Pulmonary artery endothelial cell (primary cell): Measurements from ENCODE around the gene PCP4. TPM values are rescaled to one million over a fixed set of nuclear protein-coding genes. Genes with fewer than 3 reads are reported as not detected.

Experiments used
- DNase-seq: peaks from one replicate; pipeline ENCODE4 v3.0.0-alpha.2; 2011; ENCODE audit warnings: low read depth, low spot score
- total RNA-seq: library from RNA; depleted of rRNA; stranded (reverse); fragments of >200 nt; gene quantifications from 2 replicates; pipeline ENCODE4 v1.2.3, GENCODE V29; 2014

The PCP4 gene
- not detected in 2 replicates for total RNA-seq

- DNase-seq, result no peak
Observed at GRCh38 chr21:39867198-39867650, at the start of gene PCP4. Gene PCP4 (plus strand): TSS chr21:39867438. CDS start chr21:39867502, 64 bp downstream.

- DNase-seq, result no peak
Observed at GRCh38 chr21:39818557-39818956, 48.7 kb upstream of the PCP4 start.

- DNase-seq, result no peak
Observed at GRCh38 chr21:39822042-39822441, 45.2 kb upstream of the PCP4 start.

DNA sequence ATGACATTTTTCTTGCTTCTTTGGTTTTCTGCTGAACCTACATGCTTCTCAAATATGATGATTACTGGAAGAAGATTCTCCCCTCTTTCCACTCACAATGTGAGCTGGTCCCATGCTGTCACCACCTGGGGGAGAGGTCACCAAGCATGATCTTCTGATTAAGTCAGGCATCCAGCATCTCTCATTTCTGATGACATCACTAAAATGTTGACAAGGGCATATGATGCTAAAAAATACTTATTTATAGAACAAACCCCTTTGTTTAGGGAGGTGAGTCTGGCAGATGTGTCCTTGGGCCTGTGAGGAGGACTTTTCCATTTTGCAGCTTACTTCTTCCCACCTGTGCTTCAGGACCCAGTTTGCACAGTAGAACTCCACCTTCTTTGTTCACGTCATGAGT is 42.0 kb upstream of the PCP4 start:
- no peak for DNase-seq

- DNase-seq, result no peak
Observed at GRCh38 chr21:39834543-39834942, 32.7 kb upstream of the PCP4 start.

DNA sequence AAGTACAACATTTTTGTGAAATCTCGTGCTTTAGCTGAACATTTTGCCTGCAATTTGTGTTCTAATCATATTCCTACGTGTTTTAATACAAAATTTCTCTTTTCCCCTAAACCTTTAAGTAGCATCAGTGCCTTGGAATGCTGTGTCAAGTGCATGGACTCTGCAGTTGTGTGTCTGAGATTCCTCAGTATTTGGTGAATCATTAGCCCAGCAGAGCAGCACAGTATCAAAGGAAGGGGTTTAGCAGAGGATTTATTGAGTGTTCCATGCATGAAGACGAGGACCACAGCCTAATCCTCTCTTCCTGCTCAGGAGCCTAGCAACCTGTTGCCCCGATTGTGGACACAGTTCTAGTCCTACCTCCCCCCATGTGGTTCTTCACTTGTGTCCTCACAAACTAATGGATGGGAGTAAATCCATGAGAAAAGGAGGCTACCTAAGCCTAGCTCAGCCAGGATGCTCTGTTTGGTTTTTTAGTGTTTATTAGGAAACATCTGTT is 29.3 kb upstream of the PCP4 start:
- DNase-seq, result no peak

GRCh38 chr21:39840373-39841097 is 26.7 kb upstream of the PCP4 start:
- no peak for DNase-seq

DNA sequence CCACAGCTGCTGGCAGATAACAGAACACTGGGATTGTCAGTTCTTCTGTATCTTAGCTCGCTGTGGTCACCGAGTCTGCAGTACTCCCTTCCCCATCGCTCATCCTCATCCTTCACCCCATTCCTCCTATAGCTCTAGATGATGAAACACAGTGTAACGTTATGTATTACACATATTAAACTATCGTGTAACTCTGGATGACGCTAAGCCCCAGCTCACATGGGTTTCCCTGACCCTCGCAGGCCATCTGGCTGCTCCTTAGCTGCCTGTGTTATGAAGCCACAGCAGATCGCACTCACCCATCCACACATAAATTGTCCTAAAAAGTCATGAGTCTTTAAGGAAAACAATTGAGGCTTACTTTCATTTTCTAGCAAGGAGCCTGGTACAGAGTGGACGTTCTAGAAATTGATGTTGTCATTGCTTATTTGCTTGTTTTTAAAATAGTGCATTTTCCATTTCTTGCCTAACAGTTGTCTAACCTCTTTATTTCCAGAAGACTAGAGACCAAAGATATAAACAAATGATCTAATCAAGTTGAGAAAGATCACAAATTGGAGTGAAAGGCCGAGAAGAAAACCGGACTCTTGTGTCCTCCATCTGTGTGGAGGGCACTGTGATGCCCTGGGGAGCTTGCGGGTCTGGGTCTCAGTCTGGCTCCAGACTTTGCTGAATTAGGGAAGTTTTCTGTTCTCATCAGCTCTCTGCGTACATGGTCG is 24.3 kb upstream of the PCP4 start:
- DNase-seq, result no peak

- no peak for DNase-seq
Observed at GRCh38 chr21:39843483-39843882, 23.8 kb upstream of the PCP4 start.

DNA sequence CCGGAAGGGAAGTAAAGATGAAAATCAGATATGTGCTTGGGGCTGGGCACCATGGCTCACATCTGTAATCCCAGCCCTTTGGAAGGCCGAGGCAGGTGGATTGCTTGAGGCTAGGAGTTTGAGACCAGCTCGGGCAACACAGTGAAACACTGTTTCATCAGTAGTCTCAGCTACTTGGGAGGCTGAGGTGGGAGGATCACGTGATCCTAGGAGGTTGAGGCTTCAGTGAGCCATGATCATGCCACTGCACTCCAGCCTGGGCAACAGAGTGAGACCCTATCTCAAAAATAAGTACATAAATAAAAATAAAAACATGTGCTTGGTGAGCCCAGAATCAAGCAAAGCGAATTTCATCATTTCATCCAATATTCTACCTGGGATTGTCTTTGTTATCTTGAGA is 23.3 kb upstream of the PCP4 start:
- no peak for DNase-seq

- DNase-seq, result no peak
Observed at GRCh38 chr21:39845571-39846130, 21.6 kb upstream of the PCP4 start.

- DNase-seq, result no peak
Observed at GRCh38 chr21:39847877-39848276, 19.4 kb upstream of the PCP4 start.

DNA sequence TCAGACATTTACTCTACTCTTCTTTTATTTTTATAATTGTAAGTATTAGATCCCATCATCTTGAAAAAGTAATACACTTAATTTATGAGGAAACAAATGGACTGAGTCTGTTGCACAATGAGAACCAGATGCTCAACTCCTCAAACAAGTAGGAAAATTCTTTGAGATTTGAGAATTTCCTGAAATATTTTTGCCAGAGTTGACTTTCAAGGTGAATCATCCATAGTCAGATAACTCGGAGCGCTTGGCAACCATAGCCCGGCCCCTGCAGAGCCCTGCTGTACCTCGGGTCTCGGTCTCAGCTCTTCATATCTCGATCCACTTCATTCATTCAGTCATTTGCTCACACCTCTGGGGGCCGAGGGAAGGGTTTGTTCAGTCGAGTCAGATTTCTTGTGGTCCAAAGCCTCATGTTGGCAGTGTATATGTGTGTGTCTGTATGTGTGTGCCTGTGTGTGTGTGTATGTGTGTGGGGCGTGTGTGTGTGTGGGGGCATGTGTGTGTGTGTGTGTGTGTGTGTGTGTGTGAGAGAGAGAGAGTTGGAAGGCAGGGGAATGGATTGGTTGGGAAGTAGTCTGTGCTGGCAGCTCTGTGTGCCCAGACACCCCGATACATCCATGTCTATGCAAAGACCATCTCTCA is 18.1 kb upstream of the PCP4 start:
- no peak for DNase-seq

DNA sequence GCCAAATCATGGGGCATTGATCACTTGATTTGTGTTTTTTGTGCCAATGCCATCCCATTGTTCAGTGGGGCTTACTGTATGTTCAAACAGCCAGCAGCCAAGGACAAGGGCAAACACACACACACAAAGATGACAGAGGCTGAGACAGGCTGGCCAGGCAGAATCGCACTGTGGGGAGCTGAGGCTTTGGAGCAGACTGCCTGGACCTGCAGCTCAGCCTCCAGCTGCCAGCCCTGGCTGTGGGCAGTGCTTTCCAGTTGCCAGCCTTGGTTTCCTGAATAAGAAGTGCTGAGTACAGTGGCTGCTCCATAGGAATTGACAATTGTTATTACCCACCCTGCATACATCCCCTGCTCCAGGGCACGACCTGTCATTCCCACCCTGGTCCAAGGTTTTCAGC is 16.9 kb upstream of the PCP4 start:
- DNase-seq, result no peak

DNA sequence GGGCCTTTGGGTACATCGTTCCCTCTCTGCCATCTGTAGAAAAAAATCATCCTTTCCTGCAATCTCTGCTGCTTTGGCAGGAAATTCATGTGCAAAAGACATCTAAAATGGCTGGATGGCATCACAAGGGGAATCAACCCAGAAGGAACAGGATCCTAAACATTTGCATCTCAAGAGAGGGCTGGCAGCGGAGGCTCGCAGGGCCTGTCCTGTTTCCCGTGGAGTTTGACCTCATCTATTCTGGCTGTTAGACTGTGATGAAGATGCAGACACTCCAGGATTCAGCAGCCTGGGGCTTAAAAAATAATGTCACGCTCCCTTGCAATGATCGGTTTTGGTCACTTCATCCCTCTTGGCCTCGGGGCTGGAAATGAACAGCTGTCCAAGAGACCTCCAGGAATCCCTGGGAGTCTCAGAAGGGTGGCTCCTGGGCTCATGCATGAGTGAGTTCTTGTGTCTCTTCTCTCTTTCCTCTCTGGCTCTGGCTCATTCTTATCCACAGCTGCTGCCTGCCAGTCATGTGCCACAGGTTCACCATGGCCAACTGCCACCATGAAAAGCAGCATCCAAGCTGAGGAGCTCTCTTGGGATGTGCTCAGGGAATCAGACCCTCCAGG is 16.1 kb upstream of the PCP4 start:
- no peak for DNase-seq

GRCh38 chr21:39852021-39852721 is 15.1 kb upstream of the PCP4 start:
- no peak for DNase-seq

DNA sequence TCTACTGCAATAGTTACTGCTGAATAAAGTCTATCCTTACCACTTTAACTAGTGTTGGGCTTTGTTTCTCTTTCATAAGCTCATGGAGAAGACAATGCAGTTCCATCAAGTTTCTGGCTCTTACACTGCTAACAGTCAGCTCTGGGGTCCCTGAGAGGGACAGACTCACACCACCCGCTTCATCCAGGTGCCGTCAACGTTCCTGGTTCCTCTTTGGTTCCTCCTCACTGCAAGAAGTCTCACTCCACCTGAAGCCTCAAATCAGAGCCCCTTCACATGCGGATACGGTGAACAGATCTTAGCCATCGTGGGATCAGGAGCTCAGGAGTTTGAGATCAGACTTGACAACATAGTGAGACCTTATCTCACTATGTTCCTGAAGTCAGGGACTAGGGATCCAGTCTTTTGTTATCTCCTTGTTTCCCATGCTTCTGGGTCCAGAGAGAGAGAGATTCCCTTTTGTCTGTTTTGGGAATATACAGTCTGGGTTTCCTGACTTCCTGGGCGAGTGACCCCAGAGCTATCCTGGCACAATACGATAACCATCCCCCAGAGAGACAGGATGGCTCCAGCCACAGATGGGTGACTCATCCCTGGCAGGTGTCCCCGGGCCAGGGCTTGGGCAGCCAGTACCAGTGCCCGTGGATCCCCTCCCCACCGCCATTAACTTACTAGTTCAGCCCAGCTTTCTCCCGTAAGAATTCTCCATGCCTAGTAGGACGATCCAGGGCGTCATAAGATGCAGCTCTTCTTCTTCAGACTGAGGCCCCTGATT is 14.3 kb upstream of the PCP4 start:
- DNase-seq, result no peak

- DNase-seq, result no peak
Observed at GRCh38 chr21:39854572-39854971, 12.7 kb upstream of the PCP4 start.

- DNase-seq, result no peak
Observed at GRCh38 chr21:39855595-39855994, 11.6 kb upstream of the PCP4 start.

GRCh38 chr21:39860600-39860999 is 6.6 kb upstream of the PCP4 start:
- DNase-seq, result no peak
